Loucy (cell line): ENCODE results near the gene FHIT.

Experiments used
- H2AFZ ChIP-seq: fragments of 200-600 bp; sonication (generic); 2 replicates; pipeline ENCODE4 v1.6.0; 2016; ENCODE audit warnings: antibody characterized with exemption, mild to moderate bottlenecking, low read length, moderate library complexity
- H3F3A ChIP-seq: fragments of 200-600 bp; 2 replicates; pipeline ENCODE4 v1.6.0; 2016; ENCODE audit warnings: antibody characterized with exemption, low read depth, mild to moderate bottlenecking
- H3K27me3 ChIP-seq: fragments of 200-600 bp; sonication (generic); 2 replicates; pipeline ENCODE4 v1.6.1; 2014; ENCODE audit warnings: low read length, mild to moderate bottlenecking; ENCODE audit not compliant: insufficient read depth, poor library complexity, severe bottlenecking
- H3K36me3 ChIP-seq: fragments of 200-600 bp; sonication (generic); 2 replicates; pipeline ENCODE4 v1.6.1; 2016; ENCODE audit warnings: low read length; ENCODE audit not compliant: insufficient read depth
- H3K4me1 ChIP-seq: fragments of 200-600 bp; sonication (generic); 2 replicates; pipeline ENCODE4 v1.5.1; 2014; ENCODE audit warnings: low read length, mild to moderate bottlenecking; ENCODE audit not compliant: insufficient read depth, poor library complexity, severe bottlenecking
- H3K4me2 ChIP-seq: fragments of 200-600 bp; sonication (generic); 2 replicates; pipeline ENCODE4 v1.6.0; 2014; ENCODE audit warnings: antibody characterized with exemption, low read length, low read depth, mild to moderate bottlenecking; ENCODE audit not compliant: poor library complexity, severe bottlenecking
- H3K4me3 ChIP-seq: fragments of 200-600 bp; sonication (generic); 2 replicates; pipeline ENCODE4 v1.5.1; 2014; ENCODE audit warnings: low read length, mild to moderate bottlenecking, mixed read lengths; ENCODE audit not compliant: poor library complexity, severe bottlenecking
- H3K79me2 ChIP-seq: fragments of 200-600 bp; sonication (generic); 2 replicates; pipeline ENCODE4 v1.6.1; 2014; ENCODE audit warnings: low read length; ENCODE audit not compliant: insufficient read depth
- H3K9ac ChIP-seq: fragments of 200-600 bp; sonication (generic); 2 replicates; pipeline ENCODE4 v1.6.0; 2014; ENCODE audit warnings: mild to moderate bottlenecking, low read depth, low read length, moderate library complexity; ENCODE audit not compliant: poor library complexity, severe bottlenecking
- H3K9me2 ChIP-seq: fragments of 200-600 bp; sonication (generic); replicated peaks from 2 replicates; pipeline ENCODE4 v1.6.1; 2016; ENCODE audit warnings: low read depth, low read length, mixed read lengths
- H3K9me3 ChIP-seq: fragments of 200-600 bp; sonication (generic); 2 replicates; pipeline ENCODE4 v1.6.1; 2014; ENCODE audit warnings: mild to moderate bottlenecking, antibody characterized with exemption, low read length, low read depth; ENCODE audit not compliant: insufficient read depth
- H4K20me1 ChIP-seq: fragments of 200-600 bp; sonication (generic); 2 replicates; pipeline ENCODE4 v1.6.0; 2014; ENCODE audit warnings: antibody characterized with exemption, low read length, mild to moderate bottlenecking; ENCODE audit not compliant: insufficient read depth, poor library complexity, severe bottlenecking
- EZH2phosphoT487 ChIP-seq: fragments of 200-600 bp; IDR thresholded peaks from 2 replicates; pipeline ENCODE4 v1.6.1; 2018; ENCODE audit warnings: antibody characterized with exemption, mild to moderate bottlenecking, moderate library complexity, borderline replicate concordance
- TF ChIP-seq, protein P1 (sequence below): fragments of 200-600 bp; sonication (generic); conservative IDR thresholded peaks from 2 replicates; pipeline ENCODE4 v1.5.1; 2014; ENCODE audit warnings: mild to moderate bottlenecking, antibody characterized with exemption, low read length

FHIT gene

DNA sequence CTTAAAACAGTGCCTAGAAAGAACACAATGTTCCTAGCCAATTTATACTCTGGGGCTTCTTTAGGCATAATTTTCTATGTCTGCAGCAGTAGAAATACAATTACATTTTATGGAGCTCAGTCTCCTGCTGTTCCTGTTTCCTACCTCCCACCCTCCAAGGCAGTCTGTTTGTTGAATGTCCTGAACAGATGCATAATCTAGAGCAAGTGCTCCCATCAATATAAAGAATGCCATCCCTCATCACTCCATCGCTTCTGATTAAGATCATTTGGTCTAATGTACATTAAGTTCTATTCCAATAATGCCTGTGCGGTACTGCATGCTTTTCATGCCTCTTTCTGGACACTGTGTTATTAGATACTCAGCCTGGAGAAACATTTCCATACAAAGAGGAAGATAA is 1331.7 kb downstream of the FHIT start:
- no peaks in the 10 kb centered on the region for H3K36me3 ChIP-seq
- no peaks in the 10 kb centered on the region for H3K79me2 ChIP-seq
- no peak overlapping the region for H3K4me3 ChIP-seq
- no peak overlapping the region for H3K9ac ChIP-seq
- no peaks in the 10 kb centered on the region for H4K20me1 ChIP-seq
- H3K4me1 ChIP-seq = no peaks in the 10 kb centered on the region
- H3K4me2 ChIP-seq = no peak overlapping the region
- H3F3A ChIP-seq = no peaks in the 10 kb centered on the region
- no peaks in the 10 kb centered on the region for H3K9me3 ChIP-seq
- H2AFZ ChIP-seq = no peak overlapping the region
- no peak for TF ChIP-seq EZH2phosphoT487
- TF ChIP-seq, protein P1, sequence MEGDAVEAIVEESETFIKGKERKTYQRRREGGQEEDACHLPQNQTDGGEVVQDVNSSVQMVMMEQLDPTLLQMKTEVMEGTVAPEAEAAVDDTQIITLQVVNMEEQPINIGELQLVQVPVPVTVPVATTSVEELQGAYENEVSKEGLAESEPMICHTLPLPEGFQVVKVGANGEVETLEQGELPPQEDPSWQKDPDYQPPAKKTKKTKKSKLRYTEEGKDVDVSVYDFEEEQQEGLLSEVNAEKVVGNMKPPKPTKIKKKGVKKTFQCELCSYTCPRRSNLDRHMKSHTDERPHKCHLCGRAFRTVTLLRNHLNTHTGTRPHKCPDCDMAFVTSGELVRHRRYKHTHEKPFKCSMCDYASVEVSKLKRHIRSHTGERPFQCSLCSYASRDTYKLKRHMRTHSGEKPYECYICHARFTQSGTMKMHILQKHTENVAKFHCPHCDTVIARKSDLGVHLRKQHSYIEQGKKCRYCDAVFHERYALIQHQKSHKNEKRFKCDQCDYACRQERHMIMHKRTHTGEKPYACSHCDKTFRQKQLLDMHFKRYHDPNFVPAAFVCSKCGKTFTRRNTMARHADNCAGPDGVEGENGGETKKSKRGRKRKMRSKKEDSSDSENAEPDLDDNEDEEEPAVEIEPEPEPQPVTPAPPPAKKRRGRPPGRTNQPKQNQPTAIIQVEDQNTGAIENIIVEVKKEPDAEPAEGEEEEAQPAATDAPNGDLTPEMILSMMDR = no peak
- no peaks in the 10 kb centered on the region for H3K9me2 ChIP-seq
- H3K27me3 ChIP-seq = no peaks in the 10 kb centered on the region

DNA sequence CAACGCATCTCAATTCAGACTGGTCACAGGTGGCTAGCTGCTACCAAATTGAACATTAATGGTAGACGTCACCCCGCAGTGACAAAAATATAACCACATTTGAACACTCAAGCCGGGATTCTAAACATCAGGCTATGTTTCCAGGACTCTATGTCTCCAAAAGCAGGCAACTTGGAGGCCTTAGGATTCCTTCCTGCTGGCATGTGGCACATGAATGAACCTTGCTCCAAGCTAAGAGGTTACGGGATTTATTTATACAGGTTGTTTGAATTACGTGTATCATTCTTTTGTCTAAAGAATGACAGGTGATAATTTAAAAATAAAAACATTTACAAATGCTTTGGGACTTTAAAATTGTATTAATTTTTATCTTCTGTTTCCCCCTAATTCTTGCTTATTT is 1337.0 kb downstream of the FHIT start:
- no peaks in the 10 kb centered on the region for H3K9me2 ChIP-seq
- H3K9me3 ChIP-seq = no peaks in the 10 kb centered on the region
- no peaks in the 10 kb centered on the region for H4K20me1 ChIP-seq
- H3F3A ChIP-seq = no peaks in the 10 kb centered on the region
- no peaks in the 10 kb centered on the region for H3K79me2 ChIP-seq
- no peaks in the 10 kb centered on the region for H3K4me1 ChIP-seq
- no peak overlapping the region for H3K9ac ChIP-seq
- H3K36me3 ChIP-seq = no peaks in the 10 kb centered on the region
- H3K27me3 ChIP-seq = no peaks in the 10 kb centered on the region
- H3K4me3 ChIP-seq = no peak overlapping the region
- H3K4me2 ChIP-seq = no peak overlapping the region
- no peak overlapping the region for H2AFZ ChIP-seq
- no peak for TF ChIP-seq EZH2phosphoT487
- TF ChIP-seq, protein P1 = no peak

DNA sequence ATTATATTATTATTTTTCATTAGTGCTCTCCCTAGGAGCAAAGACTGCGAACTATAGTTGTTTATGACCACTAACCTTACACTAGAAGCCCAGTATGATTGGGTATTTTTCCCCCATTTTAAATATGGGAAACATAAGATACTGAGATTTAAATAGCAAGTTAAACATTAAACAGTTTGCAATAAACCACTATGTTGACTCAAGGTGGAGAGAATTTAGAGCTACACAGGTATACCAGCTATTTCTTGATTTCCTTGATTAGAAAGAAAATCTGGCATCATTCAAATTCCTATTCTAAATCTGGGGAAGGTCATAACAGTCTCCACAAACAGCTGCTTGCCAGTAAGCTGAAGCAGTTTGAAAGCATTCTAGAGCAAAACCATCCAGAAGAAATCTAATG is 1337.6 kb downstream of the FHIT start:
- Histone ChIP-seq H3K9ac (no peak overlapping the region), H3K79me2 (no peaks in the 10 kb centered on the region), H4K20me1 (no peaks in the 10 kb centered on the region), H3F3A (no peaks in the 10 kb centered on the region), H3K4me2 (no peak overlapping the region), H3K9me3 (no peaks in the 10 kb centered on the region), H3K4me3 (no peak overlapping the region), H3K27me3 (no peaks in the 10 kb centered on the region), H3K4me1 (no peaks in the 10 kb centered on the region), H2AFZ (no peak overlapping the region), H3K36me3 (no peaks in the 10 kb centered on the region), H3K9me2 (no peaks in the 10 kb centered on the region)
- TF ChIP-seq, protein P1 = no peak
- no peak for TF ChIP-seq EZH2phosphoT487
